Measurements from ENCODE around the gene SQSTM1. TPM values are rescaled to one million over a fixed set of nuclear protein-coding genes. Genes with fewer than 3 reads are reported as not detected.

SQSTM1 gene
- total and polyA plus RNA-seq, 11 donors, result 177 to 747 (median 396) TPM

GRCh38 chr5:179805070-179805528 is 15.6 kb upstream of the SQSTM1 start:
- DNase-seq (peak in 2 of 5 donors; percentile 31 to 42), ATAC-seq (peak in 2 of 4 donors; percentile 1 to 2)
- peak overlapping the region in 11 of 12 donors; percentile 89 to 98 (median 96) for H3K27ac ChIP-seq
- intact Hi-C loops (cut with DNase I), result loop anchor here in 3 of 10 donors (10.0 kb wide), 2 partner anchors 50 to 100 kb away; partner anchors contain the start of genes TBC1D9B (in 3 of the 3) and MRNIP (in 1 of the 3)
- peaks cover 0 to 51% (median 39%) of the 10 kb centered on the region in 12 donors for H3K4me1 ChIP-seq
- TF ChIP-seq CTCF (IDR thresholded peaks at IDR 0.05) (no peak), POLR2A (IDR thresholded peaks at IDR 0.05) (no peak)
- H3K27me3 ChIP-seq, result no peaks in the 10 kb centered on the region
- WGBS, 4 donors, result 42 to 51% (median 46%) methylated on average over 5 to 9 of the region's 9 CpGs
- H3K4me3 ChIP-seq, result peak overlapping the region; percentile 73 to 100 (median 96)
- H3K9me3 ChIP-seq, result no peaks in the 10 kb centered on the region
- H3K36me3 ChIP-seq, result peaks cover 0 to 24% (median 12%) of the 10 kb centered on the region in 9 donors

DNA sequence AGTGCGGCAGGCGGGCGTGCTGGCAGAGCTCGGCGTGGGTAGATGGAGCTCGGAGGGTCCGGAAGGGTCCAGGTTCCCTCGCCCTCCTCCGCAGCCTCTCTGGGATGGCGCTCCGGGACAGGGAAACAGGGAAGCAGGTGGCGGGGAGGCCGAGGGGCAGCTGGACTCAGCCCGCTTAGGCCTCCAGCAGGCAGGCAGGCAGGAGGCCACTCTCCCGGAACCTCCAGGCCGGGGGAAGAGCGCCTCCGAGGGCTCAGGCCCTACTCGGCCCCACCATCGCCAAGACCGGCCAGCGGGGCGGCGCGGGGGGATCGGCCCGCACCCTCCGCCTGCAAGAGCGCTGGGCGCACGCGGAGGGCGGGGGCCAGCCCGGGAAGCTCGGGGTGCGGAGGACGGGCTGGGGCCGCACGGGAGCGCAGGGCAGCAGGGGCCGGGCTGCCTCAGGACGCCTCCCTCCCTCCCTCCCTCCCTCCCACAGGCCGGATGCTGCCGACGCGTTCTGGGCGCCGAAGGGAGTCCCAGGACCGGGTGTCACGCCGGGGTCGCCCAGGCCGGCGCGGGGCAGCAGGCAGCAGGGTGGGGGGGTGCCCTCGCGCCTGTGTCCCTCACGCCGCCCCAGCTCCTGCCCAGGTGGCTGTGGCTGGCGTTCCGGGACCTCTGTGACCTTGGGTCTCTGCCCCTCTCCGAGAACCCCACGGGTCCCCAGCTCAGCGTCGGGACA is 15.0 kb upstream of the SQSTM1 start:
- Histone ChIP-seq H3K4me1 (peaks cover 0 to 51% (median 39%) of the 10 kb centered on the region in 12 donors), H3K4me3 (peak overlapping the region; percentile 73 to 100 (median 96)), H3K27ac (peak overlapping the region; percentile 89 to 98 (median 96)), H3K27me3 (no peaks in the 10 kb centered on the region), H3K9me3 (no peaks in the 10 kb centered on the region), H3K36me3 (peaks cover 0 to 20% (median 6%) of the 10 kb centered on the region in 9 donors)
- intact Hi-C loops (cut with DNase I), result loop anchor here in 5 of 10 donors (2.0 to 10.0 kb wide), 3 partner anchors 15 to 99 kb away; partner anchors contain the start of genes TBC1D9B (in 3 of the 5), SQSTM1 (in 2 of the 5) and MRNIP (in 1 of the 5)
- DNase-seq (peak in 4 of 5 donors; percentile 49 to 66 (median 60)), ATAC-seq (peak in 3 of 4 donors; percentile 26 to 54 (median 38))
- 4 to 22% (median 5%) methylated on average over 12 to 65 of the region's 65 CpGs for WGBS, 4 donors
- TF ChIP-seq POLR2A (IDR thresholded peaks at IDR 0.05) (peak in 1 of 2 donors; percentile 22), CTCF (IDR thresholded peaks at IDR 0.05) (no peak)

DNA sequence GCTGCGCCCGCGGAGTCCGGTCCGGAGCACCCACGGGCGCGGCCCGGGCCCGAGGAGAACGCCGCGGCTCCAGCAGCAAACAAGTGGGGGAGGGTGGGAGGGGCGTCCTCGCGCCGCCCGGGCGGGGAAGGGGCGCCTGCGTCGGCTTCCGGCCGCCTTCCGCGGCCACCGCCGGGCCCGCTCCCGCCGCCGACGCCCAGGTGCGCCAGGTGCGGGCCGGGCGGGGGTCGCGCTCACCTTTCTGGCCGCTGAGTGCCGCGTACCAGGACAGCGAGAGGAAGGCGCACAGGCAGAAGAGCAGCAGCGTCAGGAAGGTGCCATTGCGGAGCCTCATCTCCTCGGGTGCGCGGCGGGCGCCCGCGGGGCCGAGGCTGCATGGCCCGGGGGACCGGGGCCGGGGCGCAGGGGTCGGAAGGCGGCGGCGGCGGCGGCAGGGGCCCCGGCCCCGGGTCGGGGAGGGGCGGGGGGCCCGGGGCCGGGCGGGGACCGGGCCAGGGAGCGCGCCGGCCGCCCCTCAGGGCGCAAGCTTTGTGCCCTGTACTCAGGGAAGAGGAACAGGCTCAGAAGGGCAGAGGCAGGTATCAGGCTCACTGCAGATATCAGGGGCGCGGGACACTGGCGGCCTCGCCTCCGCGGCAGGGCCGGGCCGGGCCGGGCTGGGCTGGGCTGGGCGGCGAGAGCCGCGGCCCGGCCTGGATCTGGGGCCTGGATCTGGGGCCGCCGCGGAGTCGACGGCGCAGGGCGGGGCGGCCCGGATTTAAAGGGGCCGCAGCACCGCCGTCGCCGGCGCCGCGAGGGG is 14.3 kb upstream of the SQSTM1 start, which contains the start of gene MGAT4B:
Gene MGAT4B, minus strand, starts transcription at position 617 of the 799 bp plus-strand sequence. Its CDS starts 283 bp downstream, at position 334.
- intact Hi-C loops (cut with DNase I), result loop anchor here in 5 of 10 donors (2.0 to 10.0 kb wide), 3 partner anchors 14 to 98 kb away; partner anchors contain the start of genes TBC1D9B (in 3 of the 5), SQSTM1 (in 2 of the 5) and MRNIP (in 1 of the 5)

More for the DNA sequence above, 14.3 kb upstream of the SQSTM1 start, which contains the start of gene MGAT4B:
- WGBS, 4 donors, result 0 to 1% (median 0%) methylated on average over 26 to 108 of the region's 108 CpGs
- peaks cover 0 to 51% (median 39%) of the 10 kb centered on the region in 12 donors for H3K4me1 ChIP-seq
- ATAC-seq (peak; percentile 69 to 90 (median 88)), DNase-seq (peak; percentile 78 to 89 (median 86))
- TF ChIP-seq CTCF (IDR thresholded peaks at IDR 0.05) (no peak), POLR2A (IDR thresholded peaks at IDR 0.05) (peak in 1 of 2 donors; percentile 47)
- H3K9me3 ChIP-seq, result no peaks in the 10 kb centered on the region
- peaks cover 0 to 12% (median 0%) of the 10 kb centered on the region in 9 donors for H3K36me3 ChIP-seq
- no peaks in the 10 kb centered on the region for H3K27me3 ChIP-seq
- H3K27ac ChIP-seq, result peak within 1 kb of the TSS; percentile 89 to 98 (median 96)
- H3K4me3 ChIP-seq, result peak within 1 kb of the TSS; percentile 73 to 100 (median 96)
